Keratinocyte (primary cell): ENCODE results near the gene IRF2BP1. TPM values are rescaled to one million over a fixed set of nuclear protein-coding genes. Genes with fewer than 3 reads are reported as not detected.
A peak's percentile ranks its signal among the peaks of the same experiment; 100 is the strongest.

Experiments used
- DNase-seq: peaks from one replicate; pipeline ENCODE4 v3.0.0-alpha.2; 2011; ENCODE audit warnings: low read depth, missing footprints, low spot score
- FAIRE-seq: peaks from 2 replicates; lab custom pipeline; 2011; peaks lifted over from hg19 to GRCh38; lab: Jason Lieb, UNC
- H2AFZ ChIP-seq: 2 replicates; pipeline ENCODE4 v1.6.0; 2012; ENCODE audit warnings: low read length, control low read depth, inconsistent platforms; ENCODE audit not compliant: control insufficient read depth
- H3K27ac ChIP-seq: 2 replicates; pipeline ENCODE4 v1.5.1; 2011; ENCODE audit warnings: low read length; ENCODE audit not compliant: control insufficient read depth, insufficient read depth
- H3K27me3 ChIP-seq: 3 replicates; pipeline ENCODE4 v1.6.0; 2011; ENCODE audit warnings: low read length; ENCODE audit not compliant: control insufficient read depth, insufficient read depth; ENCODE audit errors: extremely low read depth
- H3K36me3 ChIP-seq, 2 experiments: 2 replicates in 1 of 2; 3 replicates in 1 of 2; pipeline ENCODE4 v1.5.1; 2011; ENCODE audit warnings: low read length in 2 of 2, mild to moderate bottlenecking in 1 of 2; ENCODE audit not compliant: control insufficient read depth in 2 of 2, insufficient read depth in 2 of 2; ENCODE audit errors: extremely low read depth in 1 of 2
- H3K4me1 ChIP-seq: 3 replicates; pipeline ENCODE4 v1.5.1; 2011; ENCODE audit warnings: low read length; ENCODE audit not compliant: control insufficient read depth, insufficient read depth; ENCODE audit errors: extremely low read depth
- H3K4me2 ChIP-seq: 3 replicates; pipeline ENCODE4 v1.6.0; 2011; ENCODE audit warnings: low read depth, low read length; ENCODE audit not compliant: control insufficient read depth, insufficient read depth; ENCODE audit errors: extremely low read depth
- H3K4me3 ChIP-seq, 3 experiments: fragments of 200-600 bp in 1 of 3; sonication (generic) in 1 of 3; 2 replicates in 2 of 3; 3 replicates in 1 of 3; pipeline ENCODE4 v1.5.1; 2011 to 2016; ENCODE audit warnings: low read length in 3 of 3, mild to moderate bottlenecking in 3 of 3, control low read depth in 2 of 3, inconsistent platforms in 1 of 3, low read depth in 1 of 3, mixed read lengths in 1 of 3, mixed run types in 1 of 3, moderate library complexity in 1 of 3; ENCODE audit not compliant: control insufficient read depth in 2 of 3, insufficient read depth in 2 of 3; ENCODE audit errors: extremely low read depth in 1 of 3
- H3K79me2 ChIP-seq: 2 replicates; pipeline ENCODE4 v1.6.0; 2012; ENCODE audit warnings: low read length; ENCODE audit not compliant: control insufficient read depth, insufficient read depth
- H3K9ac ChIP-seq: 3 replicates; pipeline ENCODE4 v1.6.0; 2011; ENCODE audit warnings: low read length; ENCODE audit not compliant: control insufficient read depth, insufficient read depth; ENCODE audit errors: extremely low read depth
- H3K9me1 ChIP-seq: 3 replicates; pipeline ENCODE4 v1.6.0; 2011; ENCODE audit warnings: low read length; ENCODE audit not compliant: control insufficient read depth, insufficient read depth; ENCODE audit errors: extremely low read depth
- H3K9me3 ChIP-seq: 2 replicates; pipeline ENCODE4 v1.5.1; 2012; ENCODE audit warnings: low read depth, low read length; ENCODE audit not compliant: control insufficient read depth
- H4K20me1 ChIP-seq: 3 replicates; pipeline ENCODE4 v1.6.0; 2011; ENCODE audit warnings: low read length; ENCODE audit not compliant: control insufficient read depth, insufficient read depth; ENCODE audit errors: extremely low read depth
- CTCF ChIP-seq, 3 experiments: IDR thresholded peaks in 1 of 3; conservative IDR thresholded peaks in 1 of 3; optimal IDR thresholded peaks in 1 of 3; 2 replicates in 2 of 3; 3 replicates in 1 of 3; pipeline versions ENCODE3 to v1.5.1; 2011; ENCODE audit warnings: low read length in 3 of 3, mild to moderate bottlenecking in 3 of 3, moderate library complexity in 2 of 3, control low read depth in 1 of 3, inconsistent platforms in 1 of 3; ENCODE audit not compliant: insufficient read depth in 2 of 3; ENCODE audit errors: extremely low read depth in 1 of 3
- EZH2 ChIP-seq: IDR thresholded peaks from one replicate; pipeline ENCODE4 v1.6.1; 2012; ENCODE audit warnings: inconsistent platforms, mild to moderate bottlenecking, low read length, moderate library complexity
- dilution Hi-C: fragments of 300-500 bp; cut with MboI; formaldehyde crosslinking; loops from one replicate; pipeline ENCODE4 v1.7.0; 2020; ENCODE audit warnings: low sequenced_read_pairs; ENCODE audit not compliant: extremely low pct_ligation_motif_present
- polyA plus RNA-seq, 5 experiments: library from polyadenylated mRNA; depleted of rRNA in 3 of 5; stranded (reverse) in 3 of 5; stranded (forward) in 1 of 5; unstranded in 1 of 5; fragments of >200 nt; gene quantifications; 1 replicate in 1 of 5; 2 replicates in 3 of 5; 3 replicates in 1 of 5; pipeline versions ENCODE4 v1.2.1 to v1.2.3, GENCODE V29; 2011 to 2012; ENCODE audit warnings: missing spikeins in 2 of 5, low read depth in 1 of 5, low replicate concordance in 1 of 5

The IRF2BP1 gene
- polyA plus RNA-seq, 1 donor (not counting 4 experiments of a cell fraction or from before 2014, with no cell fraction given): 1.7 TPM

DNA sequence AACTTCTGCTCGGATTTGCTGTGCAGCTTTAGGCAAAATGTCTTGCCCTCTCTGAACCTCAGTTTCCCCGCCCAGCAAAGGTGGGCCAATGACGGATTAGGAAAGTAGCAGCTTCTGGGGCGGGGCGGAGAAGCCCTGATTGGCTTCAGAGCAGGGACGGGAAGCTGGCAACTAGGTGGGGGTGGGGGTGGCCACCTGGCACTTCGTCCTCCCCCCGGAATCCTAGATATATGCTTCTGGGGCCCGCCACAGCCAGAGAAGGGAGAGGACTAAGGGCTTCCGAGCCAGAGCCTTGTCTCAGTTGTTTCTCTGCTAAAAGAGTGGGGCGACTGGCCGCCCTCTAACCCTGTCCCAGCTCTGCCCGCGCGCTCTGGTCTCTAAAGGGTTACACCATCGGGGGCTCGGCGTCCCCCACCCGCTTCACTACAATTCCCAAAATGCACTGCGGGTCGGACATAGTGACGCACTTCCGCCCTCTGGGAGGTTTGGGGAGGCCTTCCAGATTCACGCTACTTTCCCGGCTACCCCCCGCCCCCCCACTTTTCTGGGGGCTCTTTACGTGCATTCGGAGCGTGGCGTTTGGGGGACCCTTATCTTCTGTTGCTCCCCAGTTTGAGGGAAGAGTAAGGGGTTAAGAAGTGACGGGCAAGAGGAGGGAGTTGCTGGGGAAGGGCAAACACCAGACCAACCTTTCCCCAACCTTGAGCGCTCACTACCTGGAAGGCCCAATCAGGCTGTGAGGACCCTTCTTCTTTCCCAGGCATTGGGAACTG, 672 bp upstream of the IRF2BP1 start:
- peaks cover 0 to 4% of the 10 kb centered on the region in 2 experiments for H3K36me3 ChIP-seq
- dilution Hi-C loops: no loop called here
- H4K20me1 ChIP-seq: no peaks in the 10 kb centered on the region
- H3K9me1 ChIP-seq: no peaks in the 10 kb centered on the region
- no peaks in the 10 kb centered on the region for H3K9me3 ChIP-seq
- peak overlapping the region; percentile 94 for H3K27ac ChIP-seq
- peak overlapping the region; percentile 96 for H3K4me2 ChIP-seq
- peaks cover 14% of the 10 kb centered on the region for H3K4me1 ChIP-seq
- peaks cover 7% of the 10 kb centered on the region for H3K27me3 ChIP-seq
- FAIRE-seq (peak; percentile 90), DNase-seq (peak; percentile 76)
- H2AFZ ChIP-seq: peak overlapping the region; percentile 99
- peak overlapping the region; percentile 65 to 89 (median 82) for H3K4me3 ChIP-seq
- peaks cover 8% of the 10 kb centered on the region for H3K79me2 ChIP-seq
- peak overlapping the region; percentile 94 for H3K9ac ChIP-seq
- TF ChIP-seq CTCF (optimal IDR thresholded peaks at IDR 0.05 in 1 of 3, IDR thresholded peaks at IDR 0.05 in 1 of 3, conservative IDR thresholded peaks at IDR 0.05 in 1 of 3; ENCODE audit: extremely low read depth in 1 of 3, insufficient read depth in 2 of 3, low read length in 3 of 3) (no peak), EZH2 (no peak)

DNA sequence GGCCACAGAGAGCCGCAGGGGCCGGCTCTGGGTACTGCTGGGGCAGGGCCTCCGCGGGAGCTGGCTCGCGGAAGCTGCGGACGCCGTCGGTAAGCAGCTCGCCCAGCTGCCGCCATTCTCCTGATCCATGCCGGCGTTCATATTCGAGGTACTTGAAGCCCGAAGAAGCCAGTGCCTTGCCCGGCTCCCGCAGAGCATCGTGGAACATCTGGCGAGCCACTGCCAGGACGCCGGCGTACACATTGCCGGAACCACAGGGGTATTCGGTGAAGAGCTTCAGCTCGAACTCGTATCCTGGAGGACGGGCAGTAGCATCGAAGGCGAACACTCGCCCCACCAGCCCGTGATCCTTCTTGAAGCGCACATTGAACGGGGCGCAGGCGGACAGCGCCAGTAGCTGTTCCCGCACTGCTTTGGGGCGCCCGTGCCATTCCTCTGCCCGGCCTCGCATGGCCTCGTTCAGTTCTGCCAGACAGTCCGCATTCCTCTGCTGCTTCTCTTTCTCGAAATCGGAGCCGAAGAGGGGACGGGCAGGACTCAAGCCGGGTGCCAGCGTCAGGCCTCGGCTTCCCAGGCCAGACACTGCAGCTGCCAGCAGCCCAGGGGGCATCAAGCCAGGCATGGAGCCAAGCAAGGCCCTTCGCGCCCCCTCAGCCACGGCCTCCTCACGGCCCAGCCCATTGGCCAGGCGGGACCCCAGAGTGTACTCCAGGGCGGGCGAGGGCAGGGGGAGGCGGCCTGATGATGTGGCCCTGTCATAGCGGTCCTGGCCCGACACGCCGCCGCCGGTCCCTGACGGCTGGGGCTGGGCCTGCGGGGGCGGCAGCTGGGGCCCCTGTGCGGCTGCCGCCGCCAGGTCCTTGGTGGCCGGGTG, 1.0 kb downstream of the IRF2BP1 start:
- no peaks in the 10 kb centered on the region for H3K9me3 ChIP-seq
- peaks cover 7% of the 10 kb centered on the region for H3K27me3 ChIP-seq
- H3K79me2 ChIP-seq: peaks cover 8% of the 10 kb centered on the region
- H3K27ac ChIP-seq: peak overlapping the region; percentile 94
- peak overlapping the region; percentile 96 for H3K4me2 ChIP-seq
- peak overlapping the region; percentile 65 to 89 (median 82) for H3K4me3 ChIP-seq
- H3K4me1 ChIP-seq: peaks cover 14% of the 10 kb centered on the region
- dilution Hi-C loops: no loop called here
- DNase-seq: no peak
- FAIRE-seq: no peak
- no peak for TF ChIP-seq CTCF (optimal IDR thresholded peaks at IDR 0.05 in 1 of 3, IDR thresholded peaks at IDR 0.05 in 1 of 3, conservative IDR thresholded peaks at IDR 0.05 in 1 of 3; ENCODE audit: extremely low read depth in 1 of 3, insufficient read depth in 2 of 3, low read length in 3 of 3)
- TF ChIP-seq EZH2: no peak
- H4K20me1 ChIP-seq: no peaks in the 10 kb centered on the region
- H2AFZ ChIP-seq: no peak overlapping the region
- peak overlapping the region; percentile 94 for H3K9ac ChIP-seq
- no peaks in the 10 kb centered on the region for H3K36me3 ChIP-seq
- H3K9me1 ChIP-seq: no peaks in the 10 kb centered on the region
